HL-60 (cell line): ENCODE measurements around the gene FKRP. TPM values are rescaled to one million over a fixed set of nuclear protein-coding genes. Genes with fewer than 3 reads are reported as not detected.

ENCODE experiments used
- DNase-seq, 2 experiments: peaks; one replicate each; pipeline ENCODE4 v3.0.0-alpha.2; 2010 to 2020; ENCODE audit warnings: low read depth in 1 of 2, low spot score in 1 of 2
- H3K27ac ChIP-seq: fragments of 250-450 bp; sonication (Bioruptor Pico); replicated peaks from 2 replicates; pipeline ENCODE4 v1.5.1; 2020; ENCODE audit warnings: mild to moderate bottlenecking, moderate library complexity
- H3K27me3 ChIP-seq: fragments of 250-450 bp; sonication (Bioruptor Pico); 2 replicates; pipeline ENCODE4 v1.5.1; 2021; ENCODE audit warnings: mild to moderate bottlenecking, moderate library complexity; ENCODE audit not compliant: insufficient read depth, poor library complexity, severe bottlenecking
- H3K4me3 ChIP-seq: replicated peaks from 2 replicates; pipeline ENCODE4 v1.5.1; 2011; ENCODE audit warnings: mild to moderate bottlenecking, control low read depth, low read length; ENCODE audit not compliant: insufficient read depth
- GABPA ChIP-seq: IDR thresholded peaks from 2 replicates; pipeline ENCODE4 v1.6.1; 2012; ENCODE audit warnings: low read depth
- POLR2AphosphoS5 ChIP-seq: IDR thresholded peaks from 2 replicates; pipeline ENCODE4 v1.6.1; 2012; ENCODE audit warnings: low read depth
- SPI1 ChIP-seq: IDR thresholded peaks from 2 replicates; pipeline ENCODE4 v1.6.1; 2012; ENCODE audit warnings: low read depth, mild to moderate bottlenecking, borderline replicate concordance
- microRNA-seq: library from miRNA; unstranded; fragments of <30 nt; microRNA quantifications from one replicate; pipeline ENCODE4, GENCODE V29; 2018
- TF ChIP-seq, protein P1 (sequence below): IDR thresholded peaks from 2 replicates; pipeline ENCODE4 v1.6.1; 2012; ENCODE audit warnings: low read depth; ENCODE audit not compliant: insufficient replicate concordance
- TF ChIP-seq, protein P2 (sequence below): IDR thresholded peaks from one replicate; pipeline ENCODE4 v1.5.1; 2011; ENCODE audit warnings: low read length, control low read depth, inconsistent platforms; ENCODE audit not compliant: insufficient read depth

The FKRP gene

DNA sequence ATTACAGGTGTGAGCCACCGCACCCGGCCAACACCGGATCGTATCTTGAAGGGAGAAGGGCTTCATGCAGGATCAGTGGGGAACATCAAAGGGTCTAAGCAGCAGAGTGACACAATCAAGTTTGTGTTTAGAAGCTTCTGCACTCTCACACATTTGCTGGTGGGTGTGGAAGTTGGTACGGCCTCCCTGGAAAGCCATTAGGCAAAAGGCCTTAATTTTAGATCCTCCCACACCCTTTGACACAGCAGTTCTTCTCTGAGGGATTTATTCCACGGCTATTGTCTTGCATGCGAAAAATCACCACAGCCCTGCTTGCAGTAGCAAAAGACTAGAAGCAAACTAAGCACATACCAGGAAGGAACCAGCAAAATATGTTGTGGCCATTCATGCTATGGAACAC, 60.8 kb downstream of the FKRP start:
- no peak for DNase-seq
- TF ChIP-seq, protein P1, sequence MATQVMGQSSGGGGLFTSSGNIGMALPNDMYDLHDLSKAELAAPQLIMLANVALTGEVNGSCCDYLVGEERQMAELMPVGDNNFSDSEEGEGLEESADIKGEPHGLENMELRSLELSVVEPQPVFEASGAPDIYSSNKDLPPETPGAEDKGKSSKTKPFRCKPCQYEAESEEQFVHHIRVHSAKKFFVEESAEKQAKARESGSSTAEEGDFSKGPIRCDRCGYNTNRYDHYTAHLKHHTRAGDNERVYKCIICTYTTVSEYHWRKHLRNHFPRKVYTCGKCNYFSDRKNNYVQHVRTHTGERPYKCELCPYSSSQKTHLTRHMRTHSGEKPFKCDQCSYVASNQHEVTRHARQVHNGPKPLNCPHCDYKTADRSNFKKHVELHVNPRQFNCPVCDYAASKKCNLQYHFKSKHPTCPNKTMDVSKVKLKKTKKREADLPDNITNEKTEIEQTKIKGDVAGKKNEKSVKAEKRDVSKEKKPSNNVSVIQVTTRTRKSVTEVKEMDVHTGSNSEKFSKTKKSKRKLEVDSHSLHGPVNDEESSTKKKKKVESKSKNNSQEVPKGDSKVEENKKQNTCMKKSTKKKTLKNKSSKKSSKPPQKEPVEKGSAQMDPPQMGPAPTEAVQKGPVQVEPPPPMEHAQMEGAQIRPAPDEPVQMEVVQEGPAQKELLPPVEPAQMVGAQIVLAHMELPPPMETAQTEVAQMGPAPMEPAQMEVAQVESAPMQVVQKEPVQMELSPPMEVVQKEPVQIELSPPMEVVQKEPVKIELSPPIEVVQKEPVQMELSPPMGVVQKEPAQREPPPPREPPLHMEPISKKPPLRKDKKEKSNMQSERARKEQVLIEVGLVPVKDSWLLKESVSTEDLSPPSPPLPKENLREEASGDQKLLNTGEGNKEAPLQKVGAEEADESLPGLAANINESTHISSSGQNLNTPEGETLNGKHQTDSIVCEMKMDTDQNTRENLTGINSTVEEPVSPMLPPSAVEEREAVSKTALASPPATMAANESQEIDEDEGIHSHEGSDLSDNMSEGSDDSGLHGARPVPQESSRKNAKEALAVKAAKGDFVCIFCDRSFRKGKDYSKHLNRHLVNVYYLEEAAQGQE: no peak
- TF ChIP-seq POLR2AphosphoS5 (no peak), SPI1 (no peak), GABPA (no peak)
- TF ChIP-seq, protein P2, sequence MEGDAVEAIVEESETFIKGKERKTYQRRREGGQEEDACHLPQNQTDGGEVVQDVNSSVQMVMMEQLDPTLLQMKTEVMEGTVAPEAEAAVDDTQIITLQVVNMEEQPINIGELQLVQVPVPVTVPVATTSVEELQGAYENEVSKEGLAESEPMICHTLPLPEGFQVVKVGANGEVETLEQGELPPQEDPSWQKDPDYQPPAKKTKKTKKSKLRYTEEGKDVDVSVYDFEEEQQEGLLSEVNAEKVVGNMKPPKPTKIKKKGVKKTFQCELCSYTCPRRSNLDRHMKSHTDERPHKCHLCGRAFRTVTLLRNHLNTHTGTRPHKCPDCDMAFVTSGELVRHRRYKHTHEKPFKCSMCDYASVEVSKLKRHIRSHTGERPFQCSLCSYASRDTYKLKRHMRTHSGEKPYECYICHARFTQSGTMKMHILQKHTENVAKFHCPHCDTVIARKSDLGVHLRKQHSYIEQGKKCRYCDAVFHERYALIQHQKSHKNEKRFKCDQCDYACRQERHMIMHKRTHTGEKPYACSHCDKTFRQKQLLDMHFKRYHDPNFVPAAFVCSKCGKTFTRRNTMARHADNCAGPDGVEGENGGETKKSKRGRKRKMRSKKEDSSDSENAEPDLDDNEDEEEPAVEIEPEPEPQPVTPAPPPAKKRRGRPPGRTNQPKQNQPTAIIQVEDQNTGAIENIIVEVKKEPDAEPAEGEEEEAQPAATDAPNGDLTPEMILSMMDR: no peak
- H3K27me3 ChIP-seq: no peaks in the 10 kb centered on the region
- H3K4me3 ChIP-seq: no peak overlapping the region
- no peak overlapping the region for H3K27ac ChIP-seq

Small RNAs within 50 kb of the gene (microRNA-seq; reads per million reads assigned to microRNA genes)
- gene MIR320E: not detected
